ENCODE data around the gene APBA2.
"Not testable (repeated sequence)": the region's sequence is repeated elsewhere in the genome, so short reads cannot be mapped to it uniquely, and the experiment has no call there.

Gene APBA2

DNA sequence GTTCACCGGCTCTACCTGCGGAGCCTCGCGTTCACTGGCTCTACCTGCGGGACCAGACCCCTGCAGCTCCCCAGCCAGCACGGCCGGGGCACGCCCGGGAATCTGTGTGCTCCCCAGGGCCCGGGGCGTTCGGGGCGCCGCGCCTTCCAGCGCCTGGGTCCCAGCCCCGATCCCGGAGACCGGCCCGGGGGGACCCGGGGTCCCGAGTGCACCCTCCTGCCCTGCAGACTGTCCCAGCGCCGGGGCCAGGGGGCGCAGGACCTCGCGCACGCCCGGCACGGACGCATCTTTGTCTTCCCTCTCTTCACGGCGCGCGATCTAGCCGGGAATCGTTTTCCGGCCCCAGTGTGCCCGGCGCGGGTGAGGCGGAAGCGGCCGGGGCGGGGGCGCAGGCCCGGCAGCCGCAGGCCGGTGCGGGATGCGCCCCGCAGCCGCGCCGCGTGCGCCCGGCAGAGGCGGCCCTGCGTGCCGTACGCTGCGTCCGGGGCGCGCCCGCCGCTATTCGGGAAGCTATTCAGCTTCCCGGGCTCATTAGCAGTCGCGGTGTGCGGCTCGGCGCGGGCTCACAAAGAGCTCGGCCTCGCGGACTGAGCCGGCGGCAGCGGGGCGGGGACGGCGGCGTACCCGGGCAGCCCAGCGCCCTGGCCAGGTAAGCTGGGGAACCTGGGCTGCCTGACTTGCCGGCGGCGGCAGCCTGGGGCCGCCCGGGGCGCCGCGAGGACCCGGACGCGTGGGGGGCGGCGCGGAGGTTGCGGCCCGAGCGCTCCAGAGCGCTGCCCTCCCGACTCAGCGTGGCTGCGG is at the start of gene APBA2:
APBA2 (plus strand) TSS at position 345 of the 801 bp plus-strand sequence. CDS start 167,911 bp downstream, outside the sequence.
- H3K27ac Mint-ChIP-seq = no peak within 1 kb of the TSS
- peaks cover 34 to 52% of the 10 kb centered on the region in 2 donors for H3K27me3 Mint-ChIP-seq
- H3K9me3 Mint-ChIP-seq = no peaks in the 10 kb centered on the region
- peak within 1 kb of the TSS in 1 of 2 donors; percentile 25 for H3K4me3 Mint-ChIP-seq
- ATAC-seq (replicated peaks) (peak in 1 of 2 donors; percentile 35), DNase-seq (no peak)
- H3K4me1 Mint-ChIP-seq = peaks cover 0 to 2% of the 10 kb centered on the region in 2 donors
- no peaks in the 10 kb centered on the region for H3K36me3 Mint-ChIP-seq

DNA sequence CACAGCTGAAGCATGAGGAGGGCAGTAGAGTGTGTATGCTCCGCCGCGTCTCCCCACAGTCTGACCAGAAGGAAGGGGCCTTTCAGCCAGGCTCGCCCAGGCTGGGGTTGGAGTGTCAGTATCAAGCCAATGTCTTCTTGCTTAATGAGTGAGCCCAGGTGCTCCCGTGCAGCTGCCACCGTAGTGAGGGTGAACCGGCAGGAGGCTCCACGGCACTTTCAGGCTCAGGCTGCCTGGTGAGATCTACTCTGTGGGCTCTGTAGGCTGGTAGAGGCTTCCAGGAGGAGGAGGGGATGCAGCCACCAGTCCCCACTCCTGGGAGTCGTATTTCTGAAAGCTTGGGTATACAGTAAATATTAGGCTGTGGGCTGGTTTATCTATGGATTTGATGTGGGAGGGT is 45.5 kb upstream of the APBA2 start:
- H3K4me1 Mint-ChIP-seq; DNase-seq; H3K36me3 Mint-ChIP-seq; H3K9me3 Mint-ChIP-seq; H3K4me3 Mint-ChIP-seq; H3K27ac Mint-ChIP-seq; ATAC-seq (replicated peaks); H3K27me3 Mint-ChIP-seq: not testable (repeated sequence)

DNA sequence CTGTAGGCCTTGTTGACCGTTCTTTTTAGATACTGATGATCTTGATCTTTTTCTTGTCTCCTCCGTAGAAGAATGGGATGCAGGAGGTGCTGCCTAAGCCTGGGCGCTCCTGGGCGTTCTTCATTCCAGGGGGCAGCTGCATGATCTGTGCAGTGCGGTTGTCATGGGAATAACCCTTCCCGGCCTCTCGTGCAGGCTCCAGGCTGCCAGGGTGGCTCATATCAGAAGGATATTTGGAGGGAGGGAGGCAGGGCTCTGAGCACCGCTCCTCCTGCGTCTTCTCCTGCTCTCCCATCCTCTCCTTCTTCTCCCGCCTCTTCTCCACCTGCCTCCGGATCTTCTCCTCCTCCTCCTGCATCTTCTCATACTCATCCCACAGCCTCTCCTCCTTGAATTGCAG is 43.6 kb upstream of the APBA2 start:
- H3K4me1 Mint-ChIP-seq; H3K27me3 Mint-ChIP-seq; H3K9me3 Mint-ChIP-seq; ATAC-seq (replicated peaks); H3K4me3 Mint-ChIP-seq; H3K36me3 Mint-ChIP-seq; DNase-seq; H3K27ac Mint-ChIP-seq: not testable (repeated sequence)

DNA sequence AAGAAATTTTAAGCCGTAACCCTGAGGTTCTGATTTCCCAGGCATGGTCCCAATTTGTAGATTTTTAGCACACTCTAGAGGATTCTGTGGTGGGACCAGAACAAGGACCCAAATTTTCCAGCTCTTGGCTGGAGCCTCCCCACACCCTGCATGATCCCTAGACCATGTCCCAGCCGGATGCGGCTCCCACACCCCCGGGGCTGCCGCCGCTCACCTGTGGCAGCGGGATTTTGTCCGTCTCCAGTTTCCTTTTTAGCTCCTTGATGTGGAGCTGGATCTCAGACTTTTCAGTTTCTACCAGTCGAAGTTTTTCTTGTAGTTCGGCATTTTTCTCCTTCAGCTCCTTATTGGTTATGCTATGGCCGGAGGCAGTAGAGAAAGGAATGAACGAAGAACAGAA is 42.3 kb upstream of the APBA2 start:
- ATAC-seq (replicated peaks); DNase-seq; H3K36me3 Mint-ChIP-seq; H3K4me1 Mint-ChIP-seq; H3K27ac Mint-ChIP-seq; H3K9me3 Mint-ChIP-seq; H3K4me3 Mint-ChIP-seq; H3K27me3 Mint-ChIP-seq: not testable (repeated sequence)

DNA sequence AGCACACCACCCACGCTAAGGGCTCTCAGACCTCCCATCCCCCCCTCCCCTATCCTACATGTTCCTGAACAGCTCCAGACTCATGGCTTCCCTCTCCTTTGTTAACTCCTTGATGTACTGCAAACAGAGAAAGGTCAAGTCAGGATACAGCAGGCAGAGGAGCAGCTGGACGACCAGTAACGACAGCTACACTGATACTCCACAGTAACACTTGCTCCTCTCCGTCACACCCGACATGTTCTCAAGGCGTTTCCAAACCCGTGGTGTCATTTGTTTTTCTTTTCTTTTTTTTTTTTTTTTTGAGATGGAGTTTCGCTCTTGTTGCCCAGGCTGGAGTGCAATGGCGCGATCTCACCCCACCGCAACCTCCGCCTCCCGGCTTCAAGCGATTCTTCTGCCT is 41.6 kb upstream of the APBA2 start:
- not testable (repeated sequence) for H3K4me1 Mint-ChIP-seq; ATAC-seq (replicated peaks); H3K4me3 Mint-ChIP-seq; H3K27ac Mint-ChIP-seq; DNase-seq; H3K9me3 Mint-ChIP-seq; H3K27me3 Mint-ChIP-seq; H3K36me3 Mint-ChIP-seq

DNA sequence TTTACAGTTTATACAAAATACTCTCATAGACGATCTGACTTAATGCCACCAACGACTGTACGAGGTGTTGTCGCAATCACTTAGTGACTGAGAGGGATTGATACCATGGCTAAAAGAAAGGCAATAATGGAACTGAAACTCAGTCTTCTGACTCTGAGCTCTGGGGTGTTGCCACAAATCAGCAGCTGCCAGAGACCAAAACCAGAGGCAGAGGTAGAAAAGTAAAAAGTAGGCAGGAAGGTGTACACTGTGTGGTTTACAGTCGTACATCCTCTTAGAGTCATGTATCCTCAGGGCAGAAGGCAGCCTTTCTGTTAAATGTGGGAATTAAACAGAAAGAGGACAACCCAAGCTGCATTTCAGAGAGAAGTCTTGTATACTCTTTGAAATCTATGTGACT is 38.5 kb upstream of the APBA2 start:
- H3K4me3 Mint-ChIP-seq, DNase-seq, H3K36me3 Mint-ChIP-seq, H3K9me3 Mint-ChIP-seq, H3K4me1 Mint-ChIP-seq, H3K27ac Mint-ChIP-seq, H3K27me3 Mint-ChIP-seq: not testable (repeated sequence)
- peak; percentile 53 to 99 for ATAC-seq (replicated peaks)

DNA sequence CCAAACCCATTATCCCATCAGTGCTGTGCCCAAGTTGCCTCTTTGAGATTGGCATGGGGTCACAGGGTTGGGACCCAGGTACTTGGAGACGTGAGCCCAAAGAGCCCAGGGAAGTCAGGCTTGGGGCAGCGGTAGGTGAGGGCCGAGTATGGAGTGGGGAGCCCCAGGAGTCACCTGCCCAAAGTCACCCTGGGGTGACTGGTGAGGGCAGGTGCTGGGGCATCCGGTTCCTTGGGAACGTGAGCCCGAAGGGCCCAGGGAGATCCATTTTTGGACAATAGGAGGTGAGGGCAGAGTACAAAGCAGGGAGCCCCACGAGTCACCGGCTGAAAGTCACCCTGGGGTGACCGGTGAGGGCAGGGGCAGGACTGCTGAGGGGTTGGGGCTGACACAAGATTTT is 37.8 kb upstream of the APBA2 start:
- not testable (repeated sequence) for ATAC-seq (replicated peaks); H3K4me1 Mint-ChIP-seq; H3K36me3 Mint-ChIP-seq; H3K27ac Mint-ChIP-seq; H3K27me3 Mint-ChIP-seq; H3K9me3 Mint-ChIP-seq; DNase-seq; H3K4me3 Mint-ChIP-seq

DNA sequence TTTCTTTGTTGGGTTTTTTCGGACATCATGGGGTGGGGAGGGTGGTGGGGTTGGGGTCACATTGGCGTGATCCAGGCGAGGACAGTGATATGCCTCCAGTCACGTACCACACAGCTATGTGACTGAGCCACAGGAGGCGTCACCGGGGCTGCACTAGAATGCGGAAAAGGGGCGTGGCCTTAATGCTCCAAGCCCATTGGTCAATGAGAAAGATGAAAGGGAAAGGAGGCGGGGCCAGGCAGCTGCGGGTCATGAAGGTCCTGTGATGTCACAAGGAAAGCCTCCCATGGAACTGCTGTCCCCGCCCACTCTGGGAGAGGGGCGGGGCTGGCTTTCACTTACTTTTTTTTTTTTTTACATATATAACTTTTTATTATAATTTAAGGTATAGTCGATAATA is 37.3 kb upstream of the APBA2 start, which contains the start of gene GOLGA6L7:
GOLGA6L7 (minus strand) TSS at position 124 of the 400 bp plus-strand sequence; CDS start at position 29, 95 bp downstream.
- not testable (repeated sequence) for DNase-seq; ATAC-seq (replicated peaks); H3K27me3 Mint-ChIP-seq; H3K9me3 Mint-ChIP-seq; H3K4me1 Mint-ChIP-seq; H3K36me3 Mint-ChIP-seq; H3K4me3 Mint-ChIP-seq; H3K27ac Mint-ChIP-seq

DNA sequence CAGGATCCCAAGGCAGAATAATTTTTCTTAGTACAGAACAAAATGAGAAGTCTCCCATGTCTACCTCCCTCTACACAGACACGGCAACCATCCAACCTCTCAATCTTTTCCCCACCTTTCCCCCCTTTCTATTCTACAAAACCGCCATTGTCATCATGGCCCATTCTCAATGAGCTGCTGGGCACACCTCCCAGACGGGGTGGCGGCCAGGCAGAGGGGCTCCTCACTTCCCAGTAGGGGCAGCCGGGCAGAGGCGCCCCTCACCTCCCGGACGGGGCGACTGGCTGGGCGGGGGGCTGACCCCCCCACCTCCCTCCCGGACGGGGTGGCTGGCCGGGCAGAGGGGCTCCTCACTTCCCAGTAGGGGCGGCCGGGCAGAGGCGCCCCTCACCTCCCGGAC is 36.5 kb upstream of the APBA2 start:
- not testable (repeated sequence) for H3K27ac Mint-ChIP-seq; H3K4me1 Mint-ChIP-seq; H3K27me3 Mint-ChIP-seq; H3K9me3 Mint-ChIP-seq; H3K36me3 Mint-ChIP-seq; H3K4me3 Mint-ChIP-seq; ATAC-seq (replicated peaks); DNase-seq

DNA sequence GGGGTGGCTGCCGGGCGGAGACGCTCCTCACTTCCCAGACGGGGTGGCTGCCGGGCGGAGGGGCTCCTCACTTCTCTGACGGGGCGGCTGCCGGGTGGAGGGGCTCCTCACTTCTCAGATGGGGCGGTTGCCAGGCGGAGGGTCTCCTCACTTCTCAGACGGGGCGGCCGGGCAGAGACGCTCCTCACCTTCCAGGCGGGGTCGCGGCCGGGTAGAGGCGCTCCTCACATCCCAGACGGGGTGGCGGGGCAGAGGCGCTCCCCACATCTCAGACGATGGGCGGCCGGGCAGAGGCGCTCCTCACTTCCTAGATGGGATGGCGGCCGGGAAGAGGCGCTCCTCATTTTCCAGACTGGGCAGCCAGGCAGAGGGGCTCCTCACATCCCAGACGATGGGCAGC is 36.0 kb upstream of the APBA2 start:
- not testable (repeated sequence) for H3K4me3 Mint-ChIP-seq; H3K9me3 Mint-ChIP-seq; DNase-seq; H3K4me1 Mint-ChIP-seq; H3K36me3 Mint-ChIP-seq; ATAC-seq (replicated peaks); H3K27ac Mint-ChIP-seq; H3K27me3 Mint-ChIP-seq

DNA sequence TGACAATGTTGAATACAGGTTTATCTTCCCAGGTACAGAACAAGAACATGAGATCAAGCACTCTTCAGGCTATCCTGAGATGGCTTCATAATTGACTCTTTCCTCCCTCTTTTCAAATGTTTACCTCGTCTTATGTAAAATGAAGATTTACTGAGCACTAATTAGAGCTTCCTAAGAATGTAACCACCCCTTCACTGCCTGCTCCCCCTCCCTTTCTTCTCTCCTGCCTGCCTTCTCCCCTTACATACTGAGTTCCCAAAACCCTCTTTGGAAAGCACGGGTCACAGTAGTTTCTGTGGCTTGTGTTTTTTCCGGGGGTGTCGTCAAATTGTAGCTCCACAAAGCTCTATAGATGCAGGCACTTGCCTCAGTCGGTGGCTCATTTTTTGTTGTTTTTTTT is 32.1 kb upstream of the APBA2 start:
- H3K4me3 Mint-ChIP-seq; ATAC-seq (replicated peaks); H3K9me3 Mint-ChIP-seq; DNase-seq; H3K4me1 Mint-ChIP-seq; H3K36me3 Mint-ChIP-seq; H3K27ac Mint-ChIP-seq; H3K27me3 Mint-ChIP-seq: not testable (repeated sequence)

DNA sequence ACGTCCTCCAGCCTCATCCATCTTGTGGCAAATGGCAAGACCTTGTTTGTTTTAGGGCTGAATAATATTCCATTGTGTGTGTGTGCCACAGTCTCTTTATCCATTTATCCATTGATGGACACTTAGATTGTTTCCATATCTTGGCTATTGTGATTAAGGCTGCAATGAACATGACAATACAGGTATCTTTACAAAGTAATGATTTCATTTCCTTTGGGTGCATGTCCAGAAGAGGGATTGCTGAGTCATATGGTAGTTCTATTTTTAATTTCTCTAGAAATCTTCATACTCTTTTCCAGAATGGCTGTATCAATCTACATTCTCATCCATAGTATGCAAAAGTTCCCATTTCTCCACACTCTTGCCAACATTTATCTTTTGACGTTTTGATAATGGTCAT is 31.2 kb upstream of the APBA2 start:
- not testable (repeated sequence) for H3K9me3 Mint-ChIP-seq; DNase-seq; ATAC-seq (replicated peaks); H3K4me3 Mint-ChIP-seq; H3K27ac Mint-ChIP-seq; H3K27me3 Mint-ChIP-seq; H3K36me3 Mint-ChIP-seq; H3K4me1 Mint-ChIP-seq

DNA sequence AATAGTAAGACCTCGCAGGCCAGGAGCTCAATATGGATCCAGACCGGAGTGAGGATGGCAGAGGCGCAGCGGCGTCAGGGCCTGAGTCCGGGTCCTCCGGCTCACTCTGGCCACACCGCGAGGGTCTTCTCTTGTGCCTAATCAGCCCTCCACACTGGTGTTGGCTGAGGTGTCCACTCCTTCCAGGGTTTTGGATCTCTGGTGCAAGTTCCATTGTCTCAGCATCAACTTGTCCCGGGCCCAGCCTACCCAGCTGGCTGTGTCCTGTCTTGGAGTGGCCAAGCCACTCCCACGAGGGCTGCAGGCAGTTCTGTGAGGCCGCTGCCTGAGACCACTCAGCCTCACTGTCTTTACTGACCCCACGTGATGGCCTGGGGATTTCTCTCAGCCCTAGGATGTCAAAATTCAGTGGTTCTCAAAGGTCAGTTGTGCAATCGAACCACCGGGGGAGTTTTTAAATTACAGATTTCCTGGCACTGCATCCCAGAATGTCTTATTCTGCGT is 24.7 kb upstream of the APBA2 start:
- H3K27ac Mint-ChIP-seq = no peak overlapping the region
- no peaks in the 10 kb centered on the region for H3K4me1 Mint-ChIP-seq
- DNase-seq = no peak
- H3K36me3 Mint-ChIP-seq = no peaks in the 10 kb centered on the region
- ATAC-seq (replicated peaks) = no peak
- no peak overlapping the region for H3K4me3 Mint-ChIP-seq
- H3K9me3 Mint-ChIP-seq = no peaks in the 10 kb centered on the region
- no peaks in the 10 kb centered on the region for H3K27me3 Mint-ChIP-seq

DNA sequence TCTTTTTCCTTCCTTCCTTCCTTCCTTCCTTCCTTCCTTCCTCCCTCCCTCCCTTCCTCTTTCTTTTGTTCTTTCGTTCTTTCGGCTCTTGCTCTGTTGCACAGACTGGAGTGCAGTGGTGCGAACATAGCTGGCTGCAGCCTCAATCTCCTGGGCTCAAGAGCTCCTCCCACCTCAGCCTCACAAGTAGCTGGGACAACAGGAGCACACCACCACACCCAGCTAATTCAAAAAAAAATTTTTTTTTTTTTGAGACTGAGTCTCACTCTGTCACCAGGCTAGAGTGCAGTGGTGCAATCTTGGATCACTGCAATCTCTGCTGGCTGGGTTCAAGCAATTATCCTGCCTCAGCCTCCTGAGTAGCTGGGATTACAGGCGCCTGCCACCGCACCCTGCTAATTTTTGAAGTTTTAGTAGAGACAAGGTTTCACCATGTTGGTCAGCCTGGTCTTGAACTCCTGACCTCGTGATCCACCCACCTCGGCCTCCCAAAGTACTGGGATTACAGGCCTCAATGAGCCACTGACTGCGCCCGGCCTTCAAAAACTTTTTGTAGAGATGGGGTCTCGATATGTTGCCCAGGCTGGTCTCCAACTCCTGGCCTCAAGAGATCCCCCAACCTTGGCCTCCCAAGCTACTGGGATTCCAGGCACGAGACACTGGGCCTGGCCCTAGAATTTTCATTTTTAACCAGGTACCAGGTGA is 24.0 kb upstream of the APBA2 start:
- not testable (repeated sequence) for ATAC-seq (replicated peaks); H3K4me3 Mint-ChIP-seq; H3K36me3 Mint-ChIP-seq; H3K27ac Mint-ChIP-seq; H3K4me1 Mint-ChIP-seq; DNase-seq; H3K27me3 Mint-ChIP-seq; H3K9me3 Mint-ChIP-seq

DNA sequence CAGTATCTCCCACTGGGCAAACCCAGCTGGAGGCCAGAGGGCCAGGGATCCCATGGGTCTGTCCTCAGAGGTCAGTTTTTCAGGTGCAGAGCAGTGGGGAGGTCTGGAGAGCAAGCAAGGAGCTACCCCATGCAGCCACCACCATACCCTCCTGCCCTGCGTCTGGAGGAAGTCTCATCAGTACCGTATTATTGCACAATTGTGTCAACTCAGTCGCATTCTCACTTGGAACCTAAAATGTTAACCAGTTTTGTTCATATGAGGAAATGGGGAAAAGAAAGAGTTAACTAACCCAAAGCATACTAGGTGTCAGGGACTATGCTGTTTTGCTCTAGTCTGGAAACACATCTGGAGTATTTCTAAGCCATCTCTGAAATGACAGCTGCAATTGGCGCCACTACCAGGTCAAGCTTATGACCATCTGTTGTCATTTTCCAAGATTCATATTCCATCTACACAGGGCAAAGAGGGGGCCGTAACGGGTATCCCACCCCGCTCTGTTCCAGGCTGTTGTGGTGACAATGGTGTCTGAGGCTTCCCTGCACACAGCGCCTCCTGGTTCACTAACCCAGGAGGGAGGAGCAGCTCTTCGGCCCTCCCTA is 16.9 kb upstream of the APBA2 start:
- DNase-seq (no peak), ATAC-seq (replicated peaks) (no peak)
- H3K27me3 Mint-ChIP-seq = no peaks in the 10 kb centered on the region
- no peaks in the 10 kb centered on the region for H3K9me3 Mint-ChIP-seq
- H3K27ac Mint-ChIP-seq = no peak overlapping the region
- no peak overlapping the region for H3K4me3 Mint-ChIP-seq
- no peaks in the 10 kb centered on the region for H3K4me1 Mint-ChIP-seq
- H3K36me3 Mint-ChIP-seq = no peaks in the 10 kb centered on the region

Data from stimulated activated naive B cell treated with anti-CD40 and anti-IgM and Interleukin-4, amounts not matched to agents 10 μg/mL and 1 μg/mL and 100 μg/mL, for 72 hours (primary cell).